Measurements from ENCODE around the gene MYH13. TPM values are rescaled to one million over a fixed set of nuclear protein-coding genes. Genes with fewer than 3 reads are reported as not detected.

The MYH13 gene
- total RNA-seq, 4 donors from 2014 or later: not detected

DNA sequence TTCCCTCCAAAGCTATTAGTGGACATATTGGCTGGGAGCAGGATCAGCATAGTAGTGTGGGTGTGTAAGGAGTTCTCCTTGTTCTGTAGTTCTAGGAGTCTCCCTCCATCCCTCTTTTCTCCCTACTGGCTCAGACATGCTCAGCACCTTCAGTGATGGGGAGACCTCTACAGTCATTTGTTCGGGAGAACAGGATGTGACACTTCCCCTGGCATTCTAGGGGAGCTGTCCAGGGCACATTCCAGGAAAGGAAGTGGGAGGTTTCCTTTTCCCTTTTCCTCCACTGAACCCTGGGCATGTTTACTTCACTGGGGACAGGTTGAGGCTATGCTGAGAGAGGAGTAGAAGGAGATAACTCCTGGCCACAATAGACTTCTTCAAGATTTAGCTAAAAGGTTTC lies 86.5 kb downstream of the MYH13 start:
- WGBS, 2 donors: 6% methylated on average over 1 of the region's 1 CpG
- no peak for DNase-seq (ENCODE audit: low spot score in 2 of 2)
- TF ChIP-seq POLR2A (IDR thresholded peaks at IDR 0.05): no peak
- no peak for TF ChIP-seq CTCF (IDR thresholded peaks at IDR 0.05)
- H3K4me3 ChIP-seq (ENCODE audit: low read depth, poor library complexity, severe bottlenecking): no peak overlapping the region
- intact Hi-C loops (cut with DNase I; ENCODE audit: low total_unique reads): no loop called here

- intact Hi-C loops (cut with DNase I; ENCODE audit: low total_unique reads): no loop called here
- no peak for DNase-seq (ENCODE audit: low spot score in 2 of 2)
- TF ChIP-seq CTCF (IDR thresholded peaks at IDR 0.05): no peak
- TF ChIP-seq POLR2A (IDR thresholded peaks at IDR 0.05): no peak
- H3K4me3 ChIP-seq (ENCODE audit: low read depth, poor library complexity, severe bottlenecking): no peak overlapping the region
- 67% methylated on average over 8 of the region's 8 CpGs for WGBS, 2 donors
These were observed 86.9 kb downstream of the MYH13 start for GRCh38 chr17:10285896-10286295.

GRCh38 chr17:10280068-10280467 lies 92.7 kb downstream of the MYH13 start:
- DNase-seq (ENCODE audit: low spot score in 2 of 2): no peak
- intact Hi-C loops (cut with DNase I; ENCODE audit: low total_unique reads): no loop called here
- no peak overlapping the region for H3K4me3 ChIP-seq (ENCODE audit: low read depth, poor library complexity, severe bottlenecking)
- WGBS, 2 donors: 76 to 89% methylated on average over 1 of the region's 1 CpG
- no peak for TF ChIP-seq CTCF (IDR thresholded peaks at IDR 0.05)
- TF ChIP-seq POLR2A (IDR thresholded peaks at IDR 0.05): no peak

DNA sequence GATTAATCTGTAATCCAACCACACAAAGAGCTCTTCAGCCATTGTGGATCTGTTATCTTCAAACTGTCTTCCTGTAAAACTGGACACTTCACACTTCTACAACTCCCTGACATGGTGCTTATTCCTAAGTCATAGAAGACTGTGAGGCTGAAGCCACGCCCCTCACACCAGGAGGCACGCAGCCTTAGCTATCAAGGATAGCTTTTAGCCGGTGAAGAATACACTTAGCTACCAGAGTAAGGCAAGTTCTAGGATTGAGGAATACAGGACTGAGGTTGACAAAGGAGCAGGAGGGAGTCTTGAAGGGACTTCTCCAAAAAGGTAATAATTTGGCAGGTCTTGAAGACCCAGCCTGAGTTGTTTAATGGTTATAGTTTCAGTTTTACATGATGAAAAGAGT lies 94.6 kb downstream of the MYH13 start:
- DNase-seq (ENCODE audit: low spot score in 2 of 2): no peak
- 37 to 61% methylated on average over 3 of the region's 3 CpGs for WGBS, 2 donors
- TF ChIP-seq POLR2A (IDR thresholded peaks at IDR 0.05) (no peak), CTCF (IDR thresholded peaks at IDR 0.05) (no peak)
- no peak overlapping the region for H3K4me3 ChIP-seq (ENCODE audit: low read depth, poor library complexity, severe bottlenecking)
- intact Hi-C loops (cut with DNase I; ENCODE audit: low total_unique reads): no loop called here

- WGBS, 2 donors: 56 to 61% methylated on average over 3 of the region's 3 CpGs
- DNase-seq (ENCODE audit: low spot score in 2 of 2): no peak
- H3K4me3 ChIP-seq (ENCODE audit: low read depth, poor library complexity, severe bottlenecking): no peak overlapping the region
- intact Hi-C loops (cut with DNase I; ENCODE audit: low total_unique reads): no loop called here
- TF ChIP-seq CTCF (IDR thresholded peaks at IDR 0.05) (no peak), POLR2A (IDR thresholded peaks at IDR 0.05) (no peak)
These were observed 96.4 kb downstream of the MYH13 start for GRCh38 chr17:10276436-10276835.

- no peak for TF ChIP-seq POLR2A (IDR thresholded peaks at IDR 0.05)
- H3K4me3 ChIP-seq (ENCODE audit: low read depth, poor library complexity, severe bottlenecking): no peak overlapping the region
- DNase-seq (ENCODE audit: low spot score in 2 of 2): no peak
- WGBS, 2 donors: 82 to 89% methylated on average over 8 of the region's 8 CpGs
- intact Hi-C loops (cut with DNase I; ENCODE audit: low total_unique reads): no loop called here
These were observed 97.4 kb downstream of the MYH13 start for GRCh38 chr17:10275418-10275817.

Data from lower leg skin (tissue), 4 donors.